Mucosa of stomach (tissue), 1 donor: ENCODE data around the gene FH.

Experiments used
- H3K27me3 ChIP-seq: one replicate; pipeline ENCODE4 v1.7.0; 2013; ENCODE audit warnings: mild to moderate bottlenecking, low read length; ENCODE audit not compliant: control insufficient read depth, insufficient read depth
- H3K36me3 ChIP-seq: one replicate; pipeline ENCODE4 v1.7.0; 2013; ENCODE audit warnings: low read length; ENCODE audit not compliant: control insufficient read depth, insufficient read depth
- H3K4me1 ChIP-seq: one replicate; pipeline ENCODE4 v1.7.0; 2013; ENCODE audit warnings: mild to moderate bottlenecking, low read length; ENCODE audit not compliant: control insufficient read depth, insufficient read depth
- H3K4me3 ChIP-seq: one replicate; pipeline ENCODE4 v1.7.0; 2013; ENCODE audit warnings: low read length
- H3K9ac ChIP-seq: one replicate; pipeline ENCODE4 v1.7.0; 2013; ENCODE audit warnings: mild to moderate bottlenecking, low read length, moderate library complexity
- H3K9me3 ChIP-seq: one replicate; pipeline ENCODE4 v1.7.0; 2013; ENCODE audit warnings: mild to moderate bottlenecking, low read length, moderate library complexity; ENCODE audit not compliant: control insufficient read depth
- donor health status: Pancreatic carcinoma.

The FH gene

GRCh38 chr1:241519308-241520079, at the start of gene FH:
Gene FH, minus strand, starts transcription at chr1:241519755. Its CDS starts 33 bp downstream, at chr1:241519722.
- Histone ChIP-seq H3K9me3 (no peaks in the 10 kb centered on the region), H3K4me3 (peak within 1 kb of the TSS; percentile 48), H3K36me3 (no peaks in the 10 kb centered on the region), H3K4me1 (peaks cover 4% of the 10 kb centered on the region), H3K27me3 (peaks cover 7% of the 10 kb centered on the region), H3K9ac (peak within 1 kb of the TSS; percentile 70)

DNA sequence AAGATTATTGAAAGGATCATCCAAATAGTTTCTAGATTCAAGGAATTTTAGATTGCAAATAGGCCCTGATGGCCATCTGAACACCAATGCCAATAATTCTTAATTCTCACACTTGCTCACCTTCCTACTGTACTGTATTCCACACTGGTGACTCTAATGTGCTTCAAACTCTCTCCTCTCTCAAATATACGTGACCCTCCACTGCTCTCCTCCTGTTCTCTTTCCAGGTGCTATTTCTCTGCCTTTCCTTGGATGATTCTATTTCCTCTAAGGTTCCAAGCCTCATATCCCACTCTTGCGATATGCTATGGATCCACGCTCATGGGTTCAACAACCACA, 41.3 kb upstream of the FH start:
- Histone ChIP-seq H3K4me1 (no peaks in the 10 kb centered on the region), H3K9me3 (no peaks in the 10 kb centered on the region), H3K36me3 (no peaks in the 10 kb centered on the region), H3K4me3 (no peak overlapping the region), H3K27me3 (no peaks in the 10 kb centered on the region), H3K9ac (no peak overlapping the region)

DNA sequence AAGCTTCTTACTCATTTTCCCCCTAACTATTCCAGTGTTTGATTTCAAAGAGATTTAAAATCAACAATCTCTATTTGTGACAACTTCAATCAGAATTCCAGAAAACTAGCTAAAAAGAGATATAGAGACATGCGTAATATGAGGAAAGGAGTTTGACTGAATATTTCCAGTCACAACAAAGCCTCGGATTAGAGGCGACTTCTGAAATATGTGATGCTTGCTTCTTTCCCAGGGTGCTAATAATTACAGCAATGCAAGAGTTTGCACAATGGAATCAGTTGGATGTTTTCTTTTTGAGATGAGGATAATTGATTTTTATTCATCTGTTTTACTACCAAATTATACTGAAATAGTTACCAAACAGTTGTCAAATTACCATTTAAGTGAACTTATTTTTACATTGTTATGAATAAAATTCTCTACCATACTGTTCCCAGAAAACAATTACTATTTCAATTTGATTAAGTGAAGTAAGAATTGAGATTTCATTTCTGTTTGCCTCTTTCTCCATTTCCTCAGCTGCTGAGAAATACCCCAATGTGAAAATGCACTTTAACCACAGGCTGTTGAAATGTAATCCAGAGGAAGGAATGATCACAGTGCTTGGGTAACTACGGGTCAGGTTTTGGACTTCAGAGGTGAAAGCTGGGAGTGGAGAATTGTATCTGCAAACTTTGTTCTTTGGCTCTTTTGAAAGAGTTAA, 40.7 kb upstream of the FH start:
- Histone ChIP-seq H3K4me3 (no peak overlapping the region), H3K27me3 (no peaks in the 10 kb centered on the region), H3K4me1 (no peaks in the 10 kb centered on the region), H3K9ac (no peak overlapping the region), H3K36me3 (no peaks in the 10 kb centered on the region), H3K9me3 (no peaks in the 10 kb centered on the region)

DNA sequence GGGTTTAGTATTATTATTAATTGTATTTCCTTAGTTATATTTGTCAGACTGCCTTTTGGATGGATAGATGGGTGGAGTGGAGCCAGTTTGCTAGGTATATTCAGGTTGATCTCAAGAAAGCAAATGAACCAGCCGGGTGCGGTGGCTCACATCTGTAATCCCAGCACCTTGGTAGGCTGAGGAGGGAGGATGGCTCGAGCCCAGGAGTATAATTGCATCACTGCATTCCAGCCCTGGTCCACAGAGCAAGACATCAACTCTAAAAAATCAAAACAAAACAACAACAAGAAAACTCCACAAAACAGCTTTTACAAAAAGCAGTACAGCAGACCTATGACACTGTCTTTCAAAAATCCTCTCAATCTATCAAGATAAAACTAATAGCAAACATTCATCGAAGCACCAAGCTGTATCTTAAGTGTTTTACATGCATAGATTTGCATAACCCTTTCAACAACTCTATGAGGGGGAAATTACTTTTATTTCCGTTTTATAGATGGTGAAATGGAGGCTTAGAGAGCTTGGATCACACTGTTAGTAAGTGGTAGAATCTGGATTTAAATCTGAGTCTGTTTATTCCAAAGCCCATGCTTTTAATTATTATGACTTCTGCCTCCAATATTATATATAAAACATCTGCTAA, 38.1 kb upstream of the FH start:
- no peak overlapping the region for H3K4me3 ChIP-seq
- H3K9ac ChIP-seq: no peak overlapping the region
- H3K36me3 ChIP-seq: no peaks in the 10 kb centered on the region
- no peaks in the 10 kb centered on the region for H3K27me3 ChIP-seq
- H3K9me3 ChIP-seq: no peaks in the 10 kb centered on the region
- no peaks in the 10 kb centered on the region for H3K4me1 ChIP-seq

DNA sequence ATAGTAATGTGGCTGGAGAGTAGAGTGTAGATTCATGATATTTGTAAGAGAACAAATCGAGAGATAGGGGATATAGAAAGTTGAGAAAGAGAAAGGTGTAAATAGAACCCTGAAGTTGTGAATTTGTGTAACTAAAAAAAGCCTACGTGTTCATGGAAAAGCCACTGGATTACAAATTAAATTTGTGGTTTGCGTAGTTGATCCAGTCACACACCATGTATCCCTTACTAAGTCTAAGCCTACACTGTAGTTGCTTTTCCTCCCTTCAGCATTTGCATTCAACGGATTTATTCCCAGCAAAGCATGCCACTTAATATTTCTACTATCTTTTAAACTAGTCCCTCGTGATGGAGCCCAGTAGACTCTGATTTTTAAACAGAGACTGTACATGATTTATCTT, 37.5 kb upstream of the FH start:
- Histone ChIP-seq H3K4me1 (no peaks in the 10 kb centered on the region), H3K36me3 (no peaks in the 10 kb centered on the region), H3K9ac (no peak overlapping the region), H3K27me3 (no peaks in the 10 kb centered on the region), H3K9me3 (no peaks in the 10 kb centered on the region), H3K4me3 (no peak overlapping the region)

DNA sequence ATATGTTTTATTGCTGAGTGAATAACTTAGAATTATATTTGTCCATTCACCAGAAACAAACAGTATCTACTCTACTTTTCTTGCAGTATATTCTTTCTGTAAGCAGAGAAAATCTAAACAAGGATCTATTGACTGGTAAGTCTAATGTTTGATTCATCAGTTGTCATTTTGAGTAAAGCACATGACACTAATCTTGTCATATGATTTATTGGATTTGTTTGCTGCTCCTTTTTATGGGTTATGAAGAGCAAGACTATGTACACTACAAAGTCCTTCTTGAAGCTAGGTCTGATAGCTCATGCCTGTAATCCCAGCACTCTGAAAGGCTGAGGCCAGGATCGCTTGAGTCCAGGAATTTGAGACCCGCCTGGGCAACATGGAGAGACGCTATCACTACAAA, 36.0 kb upstream of the FH start:
- Histone ChIP-seq H3K36me3 (no peaks in the 10 kb centered on the region), H3K9ac (no peak overlapping the region), H3K4me1 (no peaks in the 10 kb centered on the region), H3K4me3 (no peak overlapping the region), H3K27me3 (no peaks in the 10 kb centered on the region), H3K9me3 (no peaks in the 10 kb centered on the region)

DNA sequence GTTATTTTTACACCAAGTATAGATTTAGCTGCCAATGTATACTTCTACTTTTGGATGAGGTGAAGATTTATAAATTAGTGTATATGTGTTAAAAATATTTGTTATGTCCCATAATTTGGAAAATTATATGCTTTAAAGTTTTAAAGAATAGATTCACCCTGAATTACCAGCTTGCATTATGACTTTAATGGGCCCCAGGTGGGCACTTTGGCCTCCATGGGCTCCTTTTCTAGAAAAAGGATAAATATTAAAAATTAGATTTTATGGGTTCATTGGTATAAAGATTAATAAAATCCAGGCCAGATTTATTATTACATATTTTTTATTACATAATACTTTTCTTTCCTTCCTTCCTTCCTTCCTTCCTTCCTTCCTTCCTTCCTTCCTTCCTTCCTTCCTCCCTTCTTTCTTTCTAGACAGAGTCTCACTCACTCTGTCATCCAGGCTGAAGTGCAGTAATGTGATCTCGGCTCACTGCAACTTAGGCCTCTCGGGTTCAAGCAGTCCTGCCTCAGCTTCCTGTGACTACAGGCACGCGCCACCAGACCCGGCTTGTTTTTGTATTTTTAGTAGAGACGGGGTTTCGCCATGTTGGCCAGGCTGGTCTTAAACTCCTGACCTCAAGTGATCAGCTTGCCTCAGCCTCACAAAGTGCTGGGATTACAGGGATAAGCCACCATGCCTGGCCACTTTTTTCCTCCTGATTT, 34.5 kb upstream of the FH start:
- Histone ChIP-seq H3K4me1 (no peaks in the 10 kb centered on the region), H3K4me3 (no peak overlapping the region), H3K27me3 (no peaks in the 10 kb centered on the region), H3K36me3 (no peaks in the 10 kb centered on the region), H3K9me3 (no peaks in the 10 kb centered on the region), H3K9ac (no peak overlapping the region)

- Histone ChIP-seq H3K36me3 (no peaks in the 10 kb centered on the region), H3K27me3 (no peaks in the 10 kb centered on the region)
Observed at GRCh38 chr1:241551759-241552638, 32.4 kb upstream of the FH start.

DNA sequence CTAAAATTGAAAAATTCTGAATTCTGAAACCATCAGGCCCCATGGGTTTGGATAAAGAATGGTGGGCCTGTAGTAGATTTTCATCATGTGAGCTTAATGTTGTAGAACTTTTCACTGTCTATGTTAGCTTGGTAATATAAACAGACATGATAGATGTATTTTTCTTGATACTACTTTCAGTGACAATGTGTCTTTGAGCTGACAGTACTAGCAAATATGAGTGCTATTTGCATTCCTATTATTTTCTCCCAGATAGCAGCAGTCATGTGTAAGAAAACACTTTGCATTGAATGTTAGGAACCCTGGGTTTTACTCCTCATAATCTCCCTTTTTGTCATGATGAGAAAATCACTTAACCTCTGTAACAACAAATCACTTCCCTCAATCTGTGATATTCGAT, 30.8 kb upstream of the FH start:
- Histone ChIP-seq H3K4me3 (no peak overlapping the region), H3K9me3 (no peaks in the 10 kb centered on the region), H3K4me1 (no peaks in the 10 kb centered on the region), H3K9ac (no peak overlapping the region), H3K27me3 (peaks cover 3% of the 10 kb centered on the region), H3K36me3 (no peaks in the 10 kb centered on the region)

More at GRCh38 chr1:241551759-241552638, 32.4 kb upstream of the FH start:
- Histone ChIP-seq H3K4me1 (no peaks in the 10 kb centered on the region), H3K9me3 (no peaks in the 10 kb centered on the region), H3K4me3 (no peak overlapping the region), H3K9ac (no peak overlapping the region)

GRCh38 chr1:241548008-241548407, 28.5 kb upstream of the FH start:
- Histone ChIP-seq H3K9ac (no peak overlapping the region), H3K27me3 (peaks cover 4% of the 10 kb centered on the region), H3K36me3 (no peaks in the 10 kb centered on the region), H3K4me3 (no peak overlapping the region), H3K9me3 (no peaks in the 10 kb centered on the region), H3K4me1 (no peaks in the 10 kb centered on the region)

DNA sequence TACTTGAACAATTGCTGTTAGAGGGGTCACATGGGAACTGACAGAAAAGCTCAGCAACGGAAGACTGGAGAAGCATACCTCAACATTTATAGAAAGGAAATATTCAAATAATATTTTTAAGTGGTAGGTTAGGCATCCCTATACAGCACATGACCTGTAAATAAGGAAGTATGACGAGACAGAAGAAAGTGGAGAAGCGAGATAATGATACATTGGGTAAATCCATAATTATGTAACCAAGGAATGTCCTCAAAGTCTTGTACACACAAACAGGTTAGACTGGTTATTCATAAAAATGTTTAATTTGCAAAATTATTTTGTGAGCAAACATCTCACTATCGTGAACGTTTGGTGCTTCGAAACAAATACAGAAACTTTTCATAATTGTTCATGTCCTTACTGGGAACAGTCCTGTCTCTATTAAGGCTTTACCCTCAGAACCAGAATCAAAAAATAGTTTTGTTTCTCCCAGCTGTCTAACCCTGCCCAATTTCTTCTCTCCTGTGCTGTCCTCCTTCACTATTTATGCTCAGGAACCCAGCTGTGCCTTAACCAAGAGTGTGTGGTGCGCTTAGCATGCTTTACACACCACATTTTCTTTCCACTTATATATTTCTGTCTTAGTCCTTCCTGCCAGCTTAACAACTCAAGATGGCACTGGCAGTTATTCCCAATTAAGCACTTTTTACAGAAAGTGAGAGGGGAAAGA, 22.8 kb upstream of the FH start:
- no peaks in the 10 kb centered on the region for H3K9me3 ChIP-seq
- H3K36me3 ChIP-seq: no peaks in the 10 kb centered on the region
- H3K27me3 ChIP-seq: peaks cover 4% of the 10 kb centered on the region
- no peak overlapping the region for H3K4me3 ChIP-seq
- H3K4me1 ChIP-seq: no peaks in the 10 kb centered on the region
- no peak overlapping the region for H3K9ac ChIP-seq
